PC-3 (cell line): ENCODE results near the gene DRD2.

Experiments used
- CTCF ChIP-seq: fragments of 300-600 bp; sonication (generic); conservative IDR thresholded peaks from 2 replicates; pipeline ENCODE4 v1.5.1; 2017; ENCODE audit warnings: antibody characterized with exemption, low read depth, mild to moderate bottlenecking, low read length
- EZH2phosphoT487 ChIP-seq: fragments of 300-600 bp; sonication (generic); IDR thresholded peaks from 2 replicates; pipeline ENCODE4 v1.6.1; 2018; ENCODE audit warnings: mild to moderate bottlenecking, antibody characterized with exemption, low read length, borderline replicate concordance

DNA sequence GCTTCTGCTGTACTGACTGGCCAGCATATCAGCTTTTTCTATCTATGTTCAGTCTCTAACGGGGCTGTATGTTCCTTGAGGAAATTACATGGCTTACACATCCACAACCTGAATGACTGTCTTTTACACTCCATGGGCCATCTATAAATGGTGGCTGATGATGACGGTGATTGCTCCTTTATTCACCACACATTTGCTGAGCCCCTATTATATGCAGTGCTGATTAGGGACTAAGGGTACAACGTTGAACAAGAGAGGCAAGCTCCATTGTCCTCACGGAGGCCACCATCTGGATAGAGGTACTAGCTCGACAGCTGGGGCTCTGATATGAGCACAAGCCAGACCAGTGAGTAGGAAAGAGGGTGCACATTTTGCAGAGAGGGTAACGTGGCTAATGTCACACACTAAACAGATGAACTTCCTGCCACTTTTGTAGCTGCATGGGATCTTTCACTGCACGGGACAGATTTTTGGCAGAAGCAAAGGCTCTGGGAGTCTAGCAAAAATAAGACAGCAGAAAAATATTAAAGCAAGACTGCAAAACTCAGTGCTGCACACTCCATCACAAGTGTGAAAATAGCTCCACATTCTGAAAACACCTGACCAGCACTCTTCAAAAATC is 30.6 kb downstream of the DRD2 start:
- no peak for TF ChIP-seq CTCF
- no peak for TF ChIP-seq EZH2phosphoT487
